ENCODE measurements around the gene BRWD1. TPM values are rescaled to one million over a fixed set of nuclear protein-coding genes. Genes with fewer than 3 reads are reported as not detected.

The BRWD1 gene
- total and polyA plus RNA-seq, 2 of the 8 experiments (the other 6 are each of a cell fraction or from before 2014, with no cell fraction given) = 9.3 to 45.2 TPM

GRCh38 chr21:39325458-39325857 is 12.0 kb upstream of the BRWD1 start:
- no peaks in the 10 kb centered on the region for H3K79me1 ChIP-seq (ENCODE audit: low read depth, low read length)
- no peak overlapping the region for H3K27ac ChIP-seq (ENCODE audit: low read depth, low read length)
- H2AFZ ChIP-seq (ENCODE audit: low read length) = no peak overlapping the region
- H4K8ac ChIP-seq (ENCODE audit: extremely low read depth, insufficient read depth, low read length) = no peak overlapping the region
- no peak overlapping the region for H3K9ac ChIP-seq (replicated peaks in 1 of 4; ENCODE audit: extremely low read depth in 1 of 4, low read depth in 3 of 4, low read length in 3 of 4)
- H3K79me2 ChIP-seq (ENCODE audit: control insufficient read depth in 1 of 2, insufficient read depth in 2 of 2, low read length in 2 of 2) = no peaks in the 10 kb centered on the region
- DNase-seq (ENCODE audit: low read depth in 1 of 2, low spot score in 2 of 2) = no peak
- FAIRE-seq = no peak
- H4K20me1 ChIP-seq (replicated peaks in 1 of 2; ENCODE audit: control insufficient read depth in 1 of 2, insufficient read depth in 2 of 2, low read length in 2 of 2) = no peaks in the 10 kb centered on the region
- H3K27me3 ChIP-seq (replicated peaks in 1 of 4; ENCODE audit: control insufficient read depth in 3 of 4, extremely low read depth in 1 of 4, insufficient read depth in 3 of 4, low read length in 3 of 4) = no peaks in the 10 kb centered on the region
- no peak overlapping the region for H3K23ac ChIP-seq (ENCODE audit: insufficient read length)
- H3K4me2 ChIP-seq (ENCODE audit: insufficient read depth in 1 of 2, low read depth in 2 of 2, low read length in 2 of 2) = no peak overlapping the region
- H3K4me3 ChIP-seq (ENCODE audit: extremely low read depth in 1 of 4, insufficient read depth in 2 of 4, low read depth in 3 of 4, low read length in 4 of 4) = no peak overlapping the region
- peaks cover 0 to 2% (median under 1%) of the 10 kb centered on the region in 4 experiments; a peak in 2 of 7 replicates for H3K4me1 ChIP-seq (replicated peaks in 1 of 4; ENCODE audit: control insufficient read depth in 3 of 4, insufficient read depth in 4 of 4, low read length in 3 of 4)
- H2BK20ac ChIP-seq (ENCODE audit: low read length) = no peak overlapping the region
- POLR2A ChIA-PET (ENCODE audit: partially characterized antibody) = interaction anchor here (0.7 to 4.8 kb wide), 5 partner anchors 11 to 48 kb away, joined by 3 to 51 read pairs (median 6); partner anchors contain the start of genes BRWD1 and HMGN1
- H2BK15ac ChIP-seq (ENCODE audit: low read length) = no peak overlapping the region
- H4K5ac ChIP-seq (ENCODE audit: insufficient read length, low read depth, low read length) = no peak overlapping the region
- CTCF ChIA-PET (ENCODE audit: partially characterized antibody) = interaction anchor here (1.9 kb wide), 1 partner anchor 62 kb away, joined by 5 read pairs; no protein-coding TSS in a partner anchor
- H3K9me3 ChIP-seq (ENCODE audit: insufficient read depth in 2 of 2, low read depth in 1 of 2, low read length in 1 of 2) = no peaks in the 10 kb centered on the region
- H4K91ac ChIP-seq (replicated peaks; ENCODE audit: insufficient read length, low read length) = no peak overlapping the region
- no peaks in the 10 kb centered on the region for H3K23me2 ChIP-seq (ENCODE audit: low read depth, low read length)
- H3K36me3 ChIP-seq (ENCODE audit: control insufficient read depth in 2 of 4, insufficient read depth in 4 of 4, low read length in 3 of 4) = no peaks in the 10 kb centered on the region
- H3K4ac ChIP-seq (replicated peaks; ENCODE audit: insufficient read length, low read depth, low read length) = no peak overlapping the region
- H2BK5ac ChIP-seq (ENCODE audit: low read depth, low read length) = no peak overlapping the region
- no peak overlapping the region for H2AK5ac ChIP-seq (ENCODE audit: low read depth, low read length)
- H3K14ac ChIP-seq (ENCODE audit: insufficient read length) = no peak overlapping the region
- no peak overlapping the region for H3K56ac ChIP-seq (replicated peaks; ENCODE audit: insufficient read length, low read depth, low read length)
- no peak overlapping the region for H3K18ac ChIP-seq (ENCODE audit: extremely low read depth, low read length)
- no peak overlapping the region for H2BK12ac ChIP-seq (ENCODE audit: low read depth, low read length)
- H2BK120ac ChIP-seq (replicated peaks; ENCODE audit: low read depth, low read length) = no peak overlapping the region
- WGBS, 2 experiments (ENCODE audit: extremely low coverage in 1 of 2, insufficient coverage in 1 of 2, insufficient read length in 1 of 2, insufficient replicate concordance in 2 of 2, low coverage in 1 of 2, low lambda C conversion rate in 2 of 2, missing lambda C conversion rate in 1 of 2) = 94% methylated on average over 4 of the region's 4 CpGs; no CpG with 5 or more reads in 1 of the 2 experiments
- TF ChIP-seq JUND (IDR thresholded peaks at IDR 0.05; ENCODE audit: low read length) = no peak
- TF ChIP-seq MAX (IDR thresholded peaks at IDR 0.05) = no peak
- no peak for TF ChIP-seq SP1 (IDR thresholded peaks at IDR 0.05; ENCODE audit: low read depth, low read length)
- no peak for TF ChIP-seq SP2 (IDR thresholded peaks at IDR 0.05; ENCODE audit: low read length)
- no peak for TF ChIP-seq CHD2 (IDR thresholded peaks at IDR 0.05; ENCODE audit: low read length)
- no peak for TF ChIP-seq YY1 (IDR thresholded peaks at IDR 0.05; ENCODE audit: low read depth, low read length)
- no peak for TF ChIP-seq ATF3 (IDR thresholded peaks at IDR 0.05; ENCODE audit: insufficient read depth, low read depth, low read length)
- no peak for TF ChIP-seq RBBP5 (IDR thresholded peaks at IDR 0.05; ENCODE audit: borderline replicate concordance, low read depth, low read length)
- TF ChIP-seq CTBP2 (IDR thresholded peaks at IDR 0.05; ENCODE audit: borderline replicate concordance, insufficient read depth, insufficient read length, low read length) = no peak
- no peak for TF ChIP-seq CHD1 (IDR thresholded peaks at IDR 0.05; ENCODE audit: low read depth, low read length)
- no peak for TF ChIP-seq CEBPB (IDR thresholded peaks at IDR 0.05; ENCODE audit: low read depth, low read length)
- TF ChIP-seq JUN (IDR thresholded peaks at IDR 0.05; ENCODE audit: low read depth, low read length) = no peak

All from H1 (cell line).